Glutamatergic neuron (in vitro differentiated cells): ENCODE data around the gene ETS1. TPM values are rescaled to one million over a fixed set of nuclear protein-coding genes. Genes with fewer than 3 reads are reported as not detected.

Experiments used
- DNase-seq: peaks from one replicate; pipeline ENCODE4 v3.0.0; 2022
- H3K27ac Mint-ChIP-seq: one replicate; pipeline ENCODE4 v1.8.0; 2020; ENCODE audit warnings: mild to moderate bottlenecking, mixed read lengths, inconsistent platforms; ENCODE audit not compliant: unreplicated experiment
- H3K27me3 Mint-ChIP-seq: one replicate; pipeline ENCODE4 v1.8.0; 2020; ENCODE audit warnings: mild to moderate bottlenecking, moderate library complexity, mixed read lengths, inconsistent platforms; ENCODE audit not compliant: unreplicated experiment
- H3K36me3 Mint-ChIP-seq: one replicate; pipeline ENCODE4 v1.8.0; 2020; ENCODE audit warnings: mild to moderate bottlenecking, mixed read lengths, inconsistent platforms; ENCODE audit not compliant: unreplicated experiment
- H3K4me1 Mint-ChIP-seq: one replicate; pipeline ENCODE4 v1.8.0; 2020; ENCODE audit warnings: mild to moderate bottlenecking, low read depth, mixed read lengths, inconsistent platforms; ENCODE audit not compliant: unreplicated experiment
- H3K4me3 Mint-ChIP-seq: one replicate; pipeline ENCODE4 v1.8.0; 2020; ENCODE audit warnings: mild to moderate bottlenecking, mixed read lengths, inconsistent platforms; ENCODE audit not compliant: unreplicated experiment
- H3K9me3 Mint-ChIP-seq: one replicate; pipeline ENCODE4 v1.8.0; 2020; ENCODE audit warnings: mild to moderate bottlenecking, moderate library complexity, mixed read lengths, inconsistent platforms; ENCODE audit not compliant: unreplicated experiment
- total RNA-seq: library from RNA; stranded (reverse); fragmentation: NEBNext Ultra II Directional; extraction: Animal tissue kit (Norgen Biotek cat#: 25700); gene quantifications from one replicate; pipeline ENCODE4 v1.2.1, GENCODE V29; 2021; ENCODE audit not compliant: unreplicated experiment
- TF ChIP-seq, protein P1 (sequence below): fragments of 200-600 bp; sonication (generic); IDR thresholded peaks from one replicate; pipeline ENCODE4 v1.5.0; 2021; ENCODE audit not compliant: partially characterized antibody, unreplicated experiment

ETS1 gene
- total RNA-seq, 1 donor from 2014 or later, result 1.0 TPM

DNA sequence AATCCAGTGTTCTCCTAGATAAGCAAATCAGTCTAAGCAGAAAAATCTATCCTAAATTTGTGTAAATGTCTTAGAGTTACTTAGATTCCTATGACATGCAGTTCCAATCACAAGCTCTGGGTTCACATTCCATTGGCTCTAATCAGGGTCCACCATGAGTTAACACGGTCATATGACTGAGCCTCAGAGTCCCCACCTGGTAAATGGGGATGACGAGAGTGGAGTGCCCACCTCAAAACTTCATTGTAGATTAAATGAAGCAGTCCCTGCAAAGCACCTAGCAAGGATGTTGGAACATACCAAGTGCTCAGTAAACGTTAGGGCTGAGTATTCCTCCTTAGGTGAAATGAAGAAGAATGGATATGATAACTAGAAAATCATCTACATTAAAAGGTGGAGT, 3.1 kb downstream of the ETS1 start:
- Mint-ChIP-seq H3K27ac (no peak overlapping the region), H3K27me3 (peaks cover 2% of the 10 kb centered on the region), H3K4me1 (peaks cover 4% of the 10 kb centered on the region), H3K4me3 (no peak overlapping the region), H3K36me3 (no peaks in the 10 kb centered on the region), H3K9me3 (no peaks in the 10 kb centered on the region)
- DNase-seq, result no peak
- TF ChIP-seq, protein P1, sequence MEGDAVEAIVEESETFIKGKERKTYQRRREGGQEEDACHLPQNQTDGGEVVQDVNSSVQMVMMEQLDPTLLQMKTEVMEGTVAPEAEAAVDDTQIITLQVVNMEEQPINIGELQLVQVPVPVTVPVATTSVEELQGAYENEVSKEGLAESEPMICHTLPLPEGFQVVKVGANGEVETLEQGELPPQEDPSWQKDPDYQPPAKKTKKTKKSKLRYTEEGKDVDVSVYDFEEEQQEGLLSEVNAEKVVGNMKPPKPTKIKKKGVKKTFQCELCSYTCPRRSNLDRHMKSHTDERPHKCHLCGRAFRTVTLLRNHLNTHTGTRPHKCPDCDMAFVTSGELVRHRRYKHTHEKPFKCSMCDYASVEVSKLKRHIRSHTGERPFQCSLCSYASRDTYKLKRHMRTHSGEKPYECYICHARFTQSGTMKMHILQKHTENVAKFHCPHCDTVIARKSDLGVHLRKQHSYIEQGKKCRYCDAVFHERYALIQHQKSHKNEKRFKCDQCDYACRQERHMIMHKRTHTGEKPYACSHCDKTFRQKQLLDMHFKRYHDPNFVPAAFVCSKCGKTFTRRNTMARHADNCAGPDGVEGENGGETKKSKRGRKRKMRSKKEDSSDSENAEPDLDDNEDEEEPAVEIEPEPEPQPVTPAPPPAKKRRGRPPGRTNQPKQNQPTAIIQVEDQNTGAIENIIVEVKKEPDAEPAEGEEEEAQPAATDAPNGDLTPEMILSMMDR, result no peak

DNA sequence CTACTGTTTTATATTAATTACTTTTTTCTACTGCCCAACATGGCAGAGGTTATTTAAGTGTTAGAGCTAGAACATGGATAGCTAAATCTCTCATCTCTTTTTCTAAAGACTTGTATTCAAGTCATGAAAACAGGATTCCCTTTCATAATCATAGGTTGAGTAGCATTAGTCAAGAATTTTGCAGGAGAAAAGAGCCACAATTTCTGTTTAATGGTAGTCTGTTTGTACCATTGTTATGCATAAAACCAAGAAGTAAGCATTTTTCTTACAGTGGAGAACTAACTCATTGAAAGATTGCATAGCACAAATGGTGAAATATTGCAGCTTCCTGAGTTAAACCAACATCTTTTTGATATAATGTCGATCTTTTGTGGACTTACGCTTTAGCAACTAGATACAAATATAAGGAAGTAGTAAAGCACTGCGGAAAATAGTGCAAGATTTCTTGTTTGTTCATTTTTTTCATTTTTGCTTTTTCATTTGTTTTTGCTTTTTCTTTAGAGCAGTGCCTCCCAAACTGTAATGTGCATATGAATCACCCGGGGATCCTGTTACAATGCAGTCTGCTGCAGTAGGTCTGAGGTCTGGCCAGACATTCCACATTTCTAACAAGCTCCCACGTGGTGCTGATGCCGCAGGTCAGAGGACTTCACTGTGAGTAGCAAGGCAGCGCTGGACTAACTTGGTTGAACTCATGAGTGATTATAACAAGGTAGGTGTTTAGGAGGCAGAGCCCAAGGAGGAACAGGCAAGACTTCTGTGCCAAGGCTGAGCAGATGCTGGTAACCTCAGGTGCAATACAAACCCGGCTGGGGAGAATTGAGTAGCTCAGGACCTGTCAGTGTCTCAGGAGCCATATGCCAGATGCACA, 4.6 kb downstream of the ETS1 start:
- TF ChIP-seq, protein P1, result no peak
- DNase-seq, result no peak
- H3K27ac Mint-ChIP-seq, result no peak overlapping the region
- H3K27me3 Mint-ChIP-seq, result peaks cover 2% of the 10 kb centered on the region
- H3K4me3 Mint-ChIP-seq, result no peak overlapping the region
- peaks cover 4% of the 10 kb centered on the region for H3K4me1 Mint-ChIP-seq
- H3K9me3 Mint-ChIP-seq, result no peaks in the 10 kb centered on the region
- no peaks in the 10 kb centered on the region for H3K36me3 Mint-ChIP-seq

DNA sequence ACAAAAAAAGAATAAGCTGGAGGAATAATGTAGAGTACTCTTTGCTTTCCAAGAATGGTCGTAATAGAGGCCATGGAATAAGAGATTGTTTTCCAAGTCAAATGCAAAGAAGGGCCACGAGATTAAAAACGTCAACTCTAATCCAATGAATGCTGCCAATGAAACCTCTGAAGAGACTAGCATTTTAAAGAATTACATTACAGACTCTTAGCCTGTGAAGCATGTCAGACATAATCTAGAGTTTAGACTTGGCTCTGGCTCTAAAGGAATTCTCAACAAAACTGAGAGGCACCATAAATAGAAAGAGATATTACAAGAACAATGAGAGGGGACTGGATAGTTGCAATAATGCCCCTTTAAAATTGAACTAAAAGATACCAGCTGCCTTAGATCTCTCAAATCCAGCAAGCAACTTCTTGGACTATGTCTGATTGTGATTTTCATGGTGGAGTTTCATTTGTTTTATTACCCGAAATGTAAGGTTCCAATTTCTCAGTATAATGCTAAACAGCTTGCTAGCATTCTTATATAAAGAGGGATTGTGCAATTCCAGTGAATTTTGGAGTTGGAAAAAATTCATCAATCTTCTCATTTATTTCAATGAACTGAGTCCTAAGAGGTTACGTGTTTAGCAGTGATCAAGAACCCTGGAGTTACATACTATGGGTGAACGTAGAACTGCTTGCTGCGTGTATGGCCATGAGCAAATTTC, 5.6 kb downstream of the ETS1 start:
- peaks cover 1% of the 10 kb centered on the region for H3K27me3 Mint-ChIP-seq
- no peaks in the 10 kb centered on the region for H3K9me3 Mint-ChIP-seq
- H3K4me3 Mint-ChIP-seq, result no peak overlapping the region
- H3K36me3 Mint-ChIP-seq, result no peaks in the 10 kb centered on the region
- no peak overlapping the region for H3K27ac Mint-ChIP-seq
- DNase-seq, result no peak
- TF ChIP-seq, protein P1, result no peak
- H3K4me1 Mint-ChIP-seq, result peaks cover 4% of the 10 kb centered on the region

DNA sequence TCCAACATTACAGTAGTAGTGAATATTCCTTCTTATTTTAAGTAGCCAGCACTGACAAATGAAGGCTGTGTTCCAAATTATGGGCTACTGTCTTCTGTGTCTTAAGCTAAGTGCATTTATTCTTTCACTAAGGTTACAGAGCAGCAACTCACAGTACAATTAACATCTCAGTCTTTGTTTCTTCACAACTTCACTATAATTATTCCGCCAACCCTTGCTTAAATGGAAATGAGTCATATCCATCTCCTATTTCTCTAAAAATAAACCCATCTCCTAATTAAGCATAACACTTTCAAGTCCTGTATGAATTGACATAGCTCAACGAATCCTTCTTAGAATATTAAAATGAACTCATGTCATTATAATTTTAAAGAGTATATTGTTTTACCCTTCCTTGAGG, 6.7 kb downstream of the ETS1 start:
- Mint-ChIP-seq H3K4me1 (peaks cover 4% of the 10 kb centered on the region), H3K27me3 (no peaks in the 10 kb centered on the region), H3K36me3 (no peaks in the 10 kb centered on the region), H3K27ac (no peak overlapping the region), H3K9me3 (no peaks in the 10 kb centered on the region), H3K4me3 (no peak overlapping the region)
- TF ChIP-seq, protein P1, result no peak
- no peak for DNase-seq
